ENCODE data around the gene NSUN7.

The NSUN7 gene

DNA sequence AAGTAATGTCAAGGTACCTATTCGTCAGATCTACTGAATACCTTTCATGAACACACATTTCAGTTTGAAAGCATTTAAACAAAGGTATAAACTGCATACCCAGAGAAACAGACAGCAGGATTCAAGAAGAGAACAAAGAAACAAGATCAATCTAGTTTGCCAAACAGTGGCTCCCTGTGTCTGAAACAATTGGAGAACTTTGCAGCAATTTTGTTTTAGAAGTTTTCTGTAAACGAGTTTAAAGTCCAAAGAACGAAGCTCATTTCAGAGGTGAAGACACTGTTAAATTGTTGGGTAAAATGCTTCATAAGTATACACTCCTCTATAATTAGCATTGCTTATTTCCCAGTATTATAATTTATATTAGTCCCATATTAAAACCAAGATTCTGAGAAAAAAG lies 21.4 kb upstream of the NSUN7 start:
- no peak for DNase-seq (ENCODE audit: extremely low read depth, low read depth)
- TF ChIP-seq, protein P1, sequence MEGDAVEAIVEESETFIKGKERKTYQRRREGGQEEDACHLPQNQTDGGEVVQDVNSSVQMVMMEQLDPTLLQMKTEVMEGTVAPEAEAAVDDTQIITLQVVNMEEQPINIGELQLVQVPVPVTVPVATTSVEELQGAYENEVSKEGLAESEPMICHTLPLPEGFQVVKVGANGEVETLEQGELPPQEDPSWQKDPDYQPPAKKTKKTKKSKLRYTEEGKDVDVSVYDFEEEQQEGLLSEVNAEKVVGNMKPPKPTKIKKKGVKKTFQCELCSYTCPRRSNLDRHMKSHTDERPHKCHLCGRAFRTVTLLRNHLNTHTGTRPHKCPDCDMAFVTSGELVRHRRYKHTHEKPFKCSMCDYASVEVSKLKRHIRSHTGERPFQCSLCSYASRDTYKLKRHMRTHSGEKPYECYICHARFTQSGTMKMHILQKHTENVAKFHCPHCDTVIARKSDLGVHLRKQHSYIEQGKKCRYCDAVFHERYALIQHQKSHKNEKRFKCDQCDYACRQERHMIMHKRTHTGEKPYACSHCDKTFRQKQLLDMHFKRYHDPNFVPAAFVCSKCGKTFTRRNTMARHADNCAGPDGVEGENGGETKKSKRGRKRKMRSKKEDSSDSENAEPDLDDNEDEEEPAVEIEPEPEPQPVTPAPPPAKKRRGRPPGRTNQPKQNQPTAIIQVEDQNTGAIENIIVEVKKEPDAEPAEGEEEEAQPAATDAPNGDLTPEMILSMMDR (IDR thresholded peaks at IDR 0.05; ENCODE audit: low read depth, low read length), result no peak

DNA sequence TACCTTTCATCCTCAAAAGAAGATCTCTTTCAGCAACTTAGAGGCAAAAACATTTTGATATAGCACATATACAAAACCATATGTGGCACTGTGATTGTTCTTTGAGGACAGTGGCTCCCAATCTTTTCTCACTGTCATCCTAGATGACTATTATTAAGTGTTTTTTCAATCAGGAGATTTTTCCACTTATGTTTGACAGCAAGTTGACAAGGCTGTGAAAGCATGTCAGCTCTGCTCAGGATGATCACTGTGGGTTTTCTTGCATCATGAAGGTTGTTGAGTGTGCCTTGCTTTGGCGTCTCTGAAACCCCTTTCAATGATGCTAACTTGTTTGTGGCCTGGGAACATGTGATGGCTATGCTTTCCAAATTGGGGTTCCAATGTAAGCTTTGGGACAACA lies 20.2 kb upstream of the NSUN7 start:
- no peak for DNase-seq (ENCODE audit: extremely low read depth, low read depth)
- TF ChIP-seq, protein P1 (IDR thresholded peaks at IDR 0.05; ENCODE audit: low read depth, low read length), result no peak

DNA sequence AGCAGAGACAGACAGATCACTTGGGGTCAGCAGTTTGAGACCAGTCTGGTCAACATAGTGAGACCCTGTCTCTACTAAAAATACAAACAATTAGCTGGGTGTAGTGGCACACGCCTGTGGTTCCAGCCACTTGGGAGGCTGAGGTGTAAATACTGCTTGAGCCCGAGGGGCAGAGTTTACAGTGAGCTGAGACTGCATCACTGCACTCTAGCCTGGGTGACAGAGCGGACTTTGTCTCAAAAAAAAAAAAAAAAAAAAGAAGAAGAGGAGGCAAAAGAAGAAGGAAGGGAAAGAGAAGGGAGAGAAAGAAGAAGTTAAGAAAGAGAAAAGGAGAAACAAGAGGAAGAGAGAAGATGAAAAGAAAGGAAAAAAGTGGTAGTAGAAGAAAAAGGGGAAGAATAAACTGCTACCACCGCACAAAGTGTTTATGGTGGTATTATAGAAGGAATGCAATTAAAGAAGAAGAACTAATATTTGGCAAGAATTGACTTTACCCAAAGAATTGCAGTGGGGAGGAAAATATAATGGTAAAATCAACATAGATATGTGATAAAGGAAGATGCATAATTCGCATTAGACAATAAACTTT lies 19.6 kb upstream of the NSUN7 start:
- TF ChIP-seq, protein P1 (IDR thresholded peaks at IDR 0.05; ENCODE audit: low read depth, low read length), result no peak
- DNase-seq (ENCODE audit: extremely low read depth, low read depth), result no peak

DNA sequence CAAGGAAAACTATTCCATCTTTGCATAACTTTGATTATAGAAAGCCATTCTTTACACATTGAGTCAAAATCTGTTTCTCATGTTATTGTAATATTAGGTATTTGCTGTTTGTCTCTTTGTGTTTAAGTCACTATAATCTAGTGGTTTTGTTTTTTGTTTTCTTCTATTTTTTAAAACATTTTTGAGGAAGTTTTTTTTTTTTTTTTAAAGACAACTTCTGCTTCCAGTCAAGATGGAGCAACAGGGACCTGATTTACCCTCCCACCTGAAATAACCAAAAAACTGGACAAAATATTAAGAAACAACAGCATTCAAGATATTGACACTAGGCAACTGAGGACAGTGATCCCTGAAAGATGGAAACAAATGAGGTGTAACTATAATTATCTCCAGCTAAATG lies 18.4 kb upstream of the NSUN7 start:
- DNase-seq (ENCODE audit: extremely low read depth, low read depth), result no peak
- TF ChIP-seq, protein P1 (IDR thresholded peaks at IDR 0.05; ENCODE audit: low read depth, low read length), result no peak

DNA sequence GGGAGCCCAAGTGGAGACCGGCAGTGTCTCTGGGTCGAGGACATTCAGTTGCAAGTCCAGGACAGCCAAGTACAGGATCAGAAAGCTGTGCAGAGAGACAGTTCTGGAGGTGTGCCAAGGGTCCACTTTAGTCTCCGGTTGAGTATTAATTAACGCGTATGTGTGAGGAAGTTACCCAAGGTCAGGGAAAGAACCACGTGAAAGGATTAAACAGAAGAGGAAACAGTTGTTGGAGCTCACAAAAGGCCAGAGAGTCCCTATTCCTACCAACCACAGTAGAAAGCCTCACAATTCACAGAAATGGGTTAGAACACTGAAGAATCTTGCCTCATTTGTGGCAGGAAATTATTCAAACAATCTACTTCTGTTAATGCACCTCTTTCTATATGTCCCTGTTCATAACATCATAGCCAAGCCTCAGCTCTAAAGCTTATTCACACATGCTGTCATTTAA lies 17.9 kb upstream of the NSUN7 start:
- TF ChIP-seq, protein P1 (IDR thresholded peaks at IDR 0.05; ENCODE audit: low read depth, low read length), result no peak
- DNase-seq (ENCODE audit: extremely low read depth, low read depth), result no peak

DNA sequence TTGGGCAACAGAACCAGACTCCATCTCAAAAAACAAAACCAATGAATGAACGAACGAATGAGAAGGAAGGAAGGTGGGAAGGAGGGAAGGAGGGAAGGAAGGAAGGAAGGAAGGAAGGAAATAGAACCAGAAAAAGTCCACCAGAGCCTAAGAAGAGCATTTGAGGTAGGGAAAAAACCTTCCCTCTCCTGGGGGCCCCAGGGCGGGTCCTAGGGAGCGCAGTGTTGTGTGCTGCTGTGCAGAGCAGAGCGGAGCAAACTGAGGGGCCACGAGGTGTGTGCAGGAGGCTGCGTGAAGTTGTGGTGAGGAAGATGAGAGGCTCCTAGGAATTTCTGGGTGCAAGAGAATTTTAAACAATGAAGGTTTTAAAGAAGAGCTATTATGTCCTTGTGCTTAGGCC lies 16.0 kb upstream of the NSUN7 start:
- TF ChIP-seq, protein P1 (IDR thresholded peaks at IDR 0.05; ENCODE audit: low read depth, low read length), result no peak
- no peak for DNase-seq (ENCODE audit: extremely low read depth, low read depth)

DNA sequence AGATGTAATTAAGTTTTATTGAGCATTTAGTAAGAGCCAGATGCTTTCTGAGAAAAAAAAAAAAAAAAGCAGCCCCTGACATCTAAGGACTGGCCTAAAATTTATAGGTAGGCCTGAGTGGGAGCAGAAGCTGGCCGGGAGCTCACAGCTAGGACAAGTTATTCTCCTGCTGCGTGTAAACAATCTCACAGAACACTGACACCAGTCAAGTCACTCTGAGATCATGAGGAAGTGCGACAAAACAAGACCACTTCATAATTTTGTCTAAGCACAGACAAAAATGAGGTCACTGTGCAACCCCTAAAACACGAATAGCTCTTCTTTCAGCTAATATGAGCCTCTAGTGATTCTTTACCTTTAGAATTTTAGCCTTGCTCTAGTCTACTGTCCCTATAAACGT lies 15.3 kb upstream of the NSUN7 start:
- no peak for DNase-seq (ENCODE audit: extremely low read depth, low read depth)
- TF ChIP-seq, protein P1 (IDR thresholded peaks at IDR 0.05; ENCODE audit: low read depth, low read length), result no peak
